Fibroblast of lung (primary cell): ENCODE results near the gene ALS2. TPM values are rescaled to one million over a fixed set of nuclear protein-coding genes. Genes with fewer than 3 reads are reported as not detected.

Source experiments
- DNase-seq, 2 donors: peaks; one replicate each; pipeline versions ENCODE4 v3.0.0 to v3.0.0-alpha.2; 2010; ENCODE audit warnings: low read depth in 2 of 2
- H2AFZ ChIP-seq: 2 replicates; pipeline ENCODE4 v1.5.1; 2012; ENCODE audit warnings: low read length, control low read depth, inconsistent platforms
- H3K27ac ChIP-seq: 2 replicates; pipeline ENCODE4 v1.5.1; 2011; ENCODE audit warnings: low read length, control low read depth; ENCODE audit not compliant: insufficient read depth
- H3K27me3 ChIP-seq: 2 replicates; pipeline ENCODE4 v1.5.1; 2011; ENCODE audit warnings: mild to moderate bottlenecking, low read length; ENCODE audit not compliant: control insufficient read depth, insufficient read depth
- H3K36me3 ChIP-seq: 2 replicates; pipeline ENCODE4 v1.5.1; 2011; ENCODE audit warnings: low read length; ENCODE audit not compliant: control insufficient read depth, insufficient read depth
- H3K4me1 ChIP-seq: 2 replicates; pipeline ENCODE4 v1.5.1; 2011; ENCODE audit warnings: low read length; ENCODE audit not compliant: control insufficient read depth, insufficient read depth; ENCODE audit errors: extremely low read depth
- H3K4me2 ChIP-seq: 2 replicates; pipeline ENCODE4 v1.5.1; 2011; ENCODE audit warnings: low read length, control low read depth; ENCODE audit not compliant: insufficient read depth; ENCODE audit errors: extremely low read depth
- H3K4me3 ChIP-seq, 4 experiments: fragments of 200-600 bp in 1 of 4; sonication (generic) in 1 of 4; replicated peaks in 1 of 4; 2 replicates each; pipeline ENCODE4 v1.5.1; 2011 to 2016; ENCODE audit warnings: low read length in 4 of 4, low read depth in 3 of 4, mild to moderate bottlenecking in 3 of 4, control low read depth in 2 of 4, inconsistent platforms in 1 of 4, mixed read lengths in 1 of 4; ENCODE audit not compliant: insufficient read depth in 1 of 4; ENCODE audit errors: control extremely low read depth in 1 of 4
- H3K79me2 ChIP-seq: 2 replicates; pipeline ENCODE4 v1.5.1; 2012; ENCODE audit warnings: mild to moderate bottlenecking, low read length, inconsistent platforms; ENCODE audit not compliant: control insufficient read depth, insufficient read depth
- H3K9ac ChIP-seq: 2 replicates; pipeline ENCODE4 v1.5.1; 2011; ENCODE audit warnings: mild to moderate bottlenecking, low read length, control low read depth; ENCODE audit not compliant: insufficient read depth
- H3K9me3 ChIP-seq: 2 replicates; pipeline ENCODE4 v1.5.1; 2012; ENCODE audit warnings: low read depth, low read length; ENCODE audit not compliant: control insufficient read depth, insufficient read depth
- H4K20me1 ChIP-seq: 2 replicates; pipeline ENCODE4 v1.5.1; 2011; ENCODE audit warnings: low read length; ENCODE audit not compliant: control insufficient read depth, insufficient read depth; ENCODE audit errors: extremely low read depth
- CTCF ChIP-seq, 2 donors: IDR thresholded peaks in 1 of 2; conservative IDR thresholded peaks in 1 of 2; 1 replicate in 1 of 2; 2 replicates in 1 of 2; pipeline ENCODE4 v1.5.1; 2011 to 2012; ENCODE audit warnings: low read length in 2 of 2, control low read depth in 1 of 2, inconsistent platforms in 1 of 2, low read depth in 1 of 2, mild to moderate bottlenecking in 1 of 2
- EZH2 ChIP-seq: IDR thresholded peaks from 2 replicates; pipeline ENCODE4 v1.5.1; 2012; ENCODE audit warnings: low read length, control low read depth, mild to moderate bottlenecking; ENCODE audit errors: missing control alignments
- polyA plus RNA-seq, 2 donors: library from polyadenylated mRNA; depleted of rRNA in 1 of 2; stranded (reverse) in 1 of 2; unstranded in 1 of 2; fragments of >200 nt; gene quantifications; 2 replicates each; pipeline ENCODE4 v1.2.1, GENCODE V29; 2011 to 2012; ENCODE audit warnings: missing spikeins in 1 of 2
- total RNA-seq: library from RNA; depleted of rRNA; stranded (reverse); fragments of >200 nt; gene quantifications from 2 replicates; pipeline ENCODE4 v1.2.1, GENCODE V29; 2014

Gene ALS2
- total and polyA plus RNA-seq, 2 donors (not counting 1 experiment from before 2014, with no cell fraction given) = 21.8 to 30.9 TPM

- DNase-seq = no peak
- H3K27ac ChIP-seq = no peak overlapping the region
- no peak overlapping the region for H3K4me3 ChIP-seq
- TF ChIP-seq EZH2 (no peak), CTCF (conservative IDR thresholded peaks at IDR 0.05 in 1 of 2, IDR thresholded peaks at IDR 0.05 in 1 of 2; ENCODE audit: low read depth in 1 of 2, low read length in 2 of 2) (no peak)
- H3K4me2 ChIP-seq = no peak overlapping the region
- H4K20me1 ChIP-seq = no peaks in the 10 kb centered on the region
- no peak overlapping the region for H2AFZ ChIP-seq
- H3K79me2 ChIP-seq = no peaks in the 10 kb centered on the region
- no peaks in the 10 kb centered on the region for H3K4me1 ChIP-seq
- H3K36me3 ChIP-seq = peaks cover 2% of the 10 kb centered on the region
- no peaks in the 10 kb centered on the region for H3K27me3 ChIP-seq
- H3K9me3 ChIP-seq = no peaks in the 10 kb centered on the region
- H3K9ac ChIP-seq = no peak overlapping the region
These were observed 29.2 kb downstream of the ALS2 start for GRCh38 chr2:201751566-201751965.

- Histone ChIP-seq H3K4me2 (no peak overlapping the region), H3K4me1 (no peaks in the 10 kb centered on the region), H3K36me3 (peaks cover 3% of the 10 kb centered on the region), H4K20me1 (no peaks in the 10 kb centered on the region), H3K27me3 (no peaks in the 10 kb centered on the region), H2AFZ (no peak overlapping the region), H3K4me3 (no peak overlapping the region), H3K79me2 (no peaks in the 10 kb centered on the region), H3K9me3 (no peaks in the 10 kb centered on the region), H3K27ac (no peak overlapping the region), H3K9ac (no peak overlapping the region)
- TF ChIP-seq EZH2 (no peak), CTCF (conservative IDR thresholded peaks at IDR 0.05 in 1 of 2, IDR thresholded peaks at IDR 0.05 in 1 of 2; ENCODE audit: low read depth in 1 of 2, low read length in 2 of 2) (no peak)
- no peak for DNase-seq
These were observed 34.2 kb downstream of the ALS2 start for GRCh38 chr2:201746551-201746950.

- TF ChIP-seq EZH2 (no peak), CTCF (conservative IDR thresholded peaks at IDR 0.05 in 1 of 2, IDR thresholded peaks at IDR 0.05 in 1 of 2; ENCODE audit: low read depth in 1 of 2, low read length in 2 of 2) (no peak)
- H3K27ac ChIP-seq = no peak overlapping the region
These were observed 45.2 kb downstream of the ALS2 start for GRCh38 chr2:201735486-201735885.

More at GRCh38 chr2:201735486-201735885, 45.2 kb downstream of the ALS2 start:
- DNase-seq = no peak
- no peak overlapping the region for H3K9ac ChIP-seq
- H4K20me1 ChIP-seq = no peaks in the 10 kb centered on the region
- no peak overlapping the region for H3K4me3 ChIP-seq
- no peaks in the 10 kb centered on the region for H3K27me3 ChIP-seq
- no peaks in the 10 kb centered on the region for H3K36me3 ChIP-seq
- H3K79me2 ChIP-seq = no peaks in the 10 kb centered on the region
- H3K4me2 ChIP-seq = no peak overlapping the region
- no peak overlapping the region for H2AFZ ChIP-seq
- H3K9me3 ChIP-seq = no peaks in the 10 kb centered on the region
- no peaks in the 10 kb centered on the region for H3K4me1 ChIP-seq
